ENCODE data around the gene POLH. TPM values are rescaled to one million over a fixed set of nuclear protein-coding genes. Genes with fewer than 3 reads are reported as not detected.
"Not testable (repeated sequence)": the region's sequence is repeated elsewhere in the genome, so short reads cannot be mapped to it uniquely, and the experiment has no call there.

The POLH gene
- polyA plus RNA-seq, 3 donors = 20.2 to 24.6 (median 21.5) TPM

DNA sequence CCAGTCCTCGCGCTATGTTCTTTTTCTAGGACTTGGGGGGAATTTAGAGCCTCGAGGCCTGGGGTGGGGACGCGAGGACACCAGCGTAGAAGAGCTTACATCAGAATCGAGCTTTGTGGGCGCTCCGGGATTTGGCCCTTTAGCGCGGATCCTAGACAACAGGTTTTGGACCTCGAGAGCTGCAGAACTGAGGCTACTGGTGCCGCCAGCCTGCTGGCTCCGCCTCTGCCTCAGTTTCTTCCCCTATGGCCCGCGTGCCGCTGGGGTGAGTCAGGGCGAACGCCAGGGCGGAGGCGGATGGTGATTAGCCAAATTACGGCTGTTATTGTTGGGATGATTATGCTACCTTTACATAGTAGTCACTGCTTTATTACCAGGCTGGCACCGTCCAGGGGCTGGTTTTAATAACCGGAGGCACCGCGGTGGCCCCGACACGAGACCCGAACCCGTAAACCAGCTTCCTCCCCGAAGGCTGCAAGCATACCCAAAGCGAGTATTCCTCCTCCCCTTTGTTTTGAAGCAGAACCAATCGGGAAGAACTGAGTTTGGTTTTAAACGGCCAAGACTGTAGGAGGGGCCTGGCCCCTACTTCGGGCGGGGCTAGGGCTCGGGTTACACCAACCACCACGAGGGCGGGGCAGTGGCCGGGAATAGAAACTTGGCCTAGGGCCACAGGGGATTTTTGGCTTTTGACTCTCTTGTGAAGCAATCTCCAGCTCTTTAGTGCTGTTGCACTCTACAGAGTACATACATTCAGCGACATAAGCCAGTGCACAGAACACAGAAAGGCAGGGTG lies 53.7 kb downstream of the POLH start:
- peak in 2 of 3 donors; percentile 93 for DNase-seq (ENCODE audit: low read depth in 3 of 3, low spot score in 2 of 3)

DNA sequence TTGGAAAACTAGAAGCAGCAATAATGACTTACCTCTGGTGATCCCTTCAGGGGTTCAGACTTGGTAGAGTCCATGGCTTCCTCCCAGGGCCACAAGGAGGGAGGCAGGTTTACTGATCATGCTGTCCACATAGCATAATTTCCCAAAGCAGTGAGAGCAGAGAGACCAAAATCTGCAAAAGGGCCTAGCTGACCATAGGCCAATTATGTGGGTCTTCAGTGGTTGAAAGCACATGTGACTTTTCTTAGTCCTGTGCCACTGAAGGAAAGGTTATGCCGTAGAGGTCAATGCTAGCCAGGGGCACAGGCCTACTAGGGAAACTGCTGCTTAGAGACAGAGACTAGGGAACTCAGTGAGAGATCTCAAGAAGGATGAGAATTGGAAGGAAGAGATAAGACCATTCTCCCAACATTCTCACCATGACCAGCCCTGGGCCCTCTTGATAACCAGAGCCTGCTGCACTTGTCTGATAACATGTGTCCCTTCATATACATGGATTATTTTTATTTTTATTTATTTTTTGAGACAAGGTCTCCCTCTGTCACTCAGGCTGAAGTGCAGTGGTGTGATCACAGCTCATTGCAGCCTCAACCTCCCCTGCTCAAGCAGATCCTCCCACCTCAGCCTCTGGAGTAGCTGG lies 55.1 kb downstream of the POLH start:
- DNase-seq (ENCODE audit: low read depth in 3 of 3, low spot score in 2 of 3) = no peak

DNA sequence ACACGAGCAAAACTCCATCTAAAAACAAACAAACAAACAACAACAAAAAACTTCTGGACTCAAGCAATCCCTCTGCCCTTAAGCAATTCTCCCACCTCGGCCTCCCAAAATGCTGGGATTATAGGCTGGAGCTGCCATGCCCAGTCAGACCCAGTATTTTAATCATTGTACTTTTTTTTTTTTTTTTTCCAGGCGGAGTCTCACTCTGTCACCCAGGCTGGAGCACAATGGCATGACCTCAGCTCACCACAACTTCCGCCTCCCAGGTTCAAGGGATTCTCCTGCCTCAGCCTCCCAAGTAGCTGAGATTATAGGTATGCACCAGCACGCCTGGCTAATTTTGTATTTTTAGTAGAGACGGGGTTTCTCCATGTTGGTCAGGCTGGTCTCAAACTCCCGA lies 57.0 kb downstream of the POLH start:
- not testable (repeated sequence) for DNase-seq (ENCODE audit: low read depth in 3 of 3, low spot score in 2 of 3)

- DNase-seq (ENCODE audit: low read depth in 3 of 3, low spot score in 2 of 3) = no peak
Observed at GRCh38 chr6:43634702-43635303, 58.8 kb downstream of the POLH start.

GRCh38 chr6:43635387-43636307 lies 59.7 kb downstream of the POLH start, which contains the start of gene MAD2L1BP:
Gene MAD2L1BP, plus strand, starts transcription at chr6:43635840. Its CDS starts 36 bp downstream, at chr6:43635876.
- peak in 2 of 3 donors; percentile 70 to 78 for DNase-seq (ENCODE audit: low read depth in 3 of 3, low spot score in 2 of 3)

DNA sequence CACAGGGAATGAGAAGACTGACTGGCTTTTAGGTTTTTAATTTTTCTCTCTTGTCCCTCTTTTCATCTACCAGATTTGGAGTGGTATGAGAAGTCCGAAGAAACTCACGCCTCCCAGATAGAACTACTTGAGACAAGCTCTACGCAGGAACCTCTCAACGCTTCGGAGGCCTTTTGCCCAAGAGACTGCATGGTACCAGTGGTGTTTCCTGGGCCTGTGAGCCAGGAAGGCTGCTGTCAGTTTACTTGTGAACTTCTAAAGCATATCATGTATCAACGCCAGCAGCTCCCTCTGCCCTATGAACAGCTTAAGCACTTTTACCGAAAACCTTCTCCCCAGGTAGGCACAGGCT lies 60.3 kb downstream of the POLH start:
- no peak for DNase-seq (ENCODE audit: low read depth in 3 of 3, low spot score in 2 of 3)

DNA sequence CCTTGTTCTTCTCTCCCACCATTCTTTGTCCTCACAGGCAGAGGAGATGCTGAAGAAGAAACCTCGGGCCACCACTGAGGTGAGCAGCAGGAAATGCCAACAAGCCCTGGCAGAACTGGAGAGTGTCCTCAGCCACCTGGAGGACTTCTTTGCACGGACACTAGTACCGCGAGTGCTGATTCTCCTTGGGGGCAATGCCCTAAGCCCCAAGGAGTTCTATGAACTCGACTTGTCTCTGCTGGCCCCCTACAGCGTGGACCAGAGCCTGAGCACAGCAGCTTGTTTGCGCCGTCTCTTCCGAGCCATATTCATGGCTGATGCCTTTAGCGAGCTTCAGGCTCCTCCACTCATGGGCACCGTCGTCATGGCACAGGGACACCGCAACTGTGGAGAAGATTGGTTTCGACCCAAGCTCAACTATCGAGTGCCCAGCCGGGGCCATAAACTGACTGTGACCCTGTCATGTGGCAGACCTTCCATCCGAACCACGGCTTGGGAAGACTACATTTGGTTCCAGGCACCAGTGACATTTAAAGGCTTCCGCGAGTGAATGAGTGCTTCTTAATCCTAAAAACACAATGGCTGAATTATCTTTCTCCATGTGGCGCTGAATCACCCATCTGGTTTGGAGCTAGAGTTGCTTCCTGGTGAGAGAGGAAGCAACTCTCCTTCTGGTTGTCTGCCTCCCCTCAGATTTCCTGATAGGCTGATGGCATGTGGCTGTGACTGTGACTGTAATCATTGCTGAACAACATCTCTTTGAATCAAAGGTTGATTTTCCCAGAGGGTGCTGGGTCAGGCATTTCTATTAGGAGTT lies 64.2 kb downstream of the POLH start:
- no peak for DNase-seq (ENCODE audit: low read depth in 3 of 3, low spot score in 2 of 3)

GRCh38 chr6:43644940-43645612 lies 69.1 kb downstream of the POLH start, which contains the start of gene RSPH9:
Gene RSPH9, plus strand, starts transcription at chr6:43645036. Its CDS starts 63 bp downstream, at chr6:43645099.
- no peak for DNase-seq (ENCODE audit: low read depth in 3 of 3, low spot score in 2 of 3)

DNA sequence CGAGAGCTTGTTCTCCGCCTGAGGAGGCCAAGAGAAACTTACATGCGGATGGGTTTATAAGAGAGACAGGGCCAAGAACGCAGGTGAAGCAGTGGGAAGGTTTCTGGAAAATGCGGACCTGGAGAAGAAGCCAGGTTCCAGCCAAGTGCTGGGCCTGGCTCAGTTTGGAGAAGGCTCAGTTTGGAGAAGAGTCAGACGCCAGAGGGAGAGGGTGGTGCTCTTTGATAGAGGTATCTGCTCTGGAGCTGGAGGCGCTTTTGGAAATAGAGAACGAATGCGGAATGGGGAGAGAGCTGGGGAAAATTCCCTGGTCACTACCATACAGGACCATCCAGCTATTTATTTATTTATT lies 69.6 kb downstream of the POLH start:
- DNase-seq (ENCODE audit: low read depth in 3 of 3, low spot score in 2 of 3) = no peak

GRCh38 chr6:43647613-43648012 lies 71.6 kb downstream of the POLH start:
- DNase-seq (ENCODE audit: low read depth in 3 of 3, low spot score in 2 of 3) = no peak

DNA sequence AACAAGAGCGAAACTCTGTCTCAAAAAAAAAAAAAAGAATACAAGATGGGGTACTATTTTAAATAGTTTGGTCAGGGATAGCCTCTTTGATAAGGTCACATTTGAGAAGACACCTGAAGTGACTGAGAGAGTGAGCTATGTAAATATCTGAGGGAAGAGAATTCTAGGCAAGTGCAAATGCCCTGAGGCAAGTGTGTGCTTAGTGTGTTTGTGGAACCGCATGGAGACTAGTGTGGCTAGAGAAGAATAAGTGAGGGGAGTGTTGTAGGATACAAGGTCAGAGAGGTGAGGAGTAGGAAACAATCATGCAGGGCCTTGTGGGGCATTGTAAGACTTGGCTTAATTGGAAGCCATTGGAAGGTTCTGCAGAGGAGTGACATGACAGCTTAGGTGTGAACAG lies 72.3 kb downstream of the POLH start:
- DNase-seq (ENCODE audit: low read depth in 3 of 3, low spot score in 2 of 3) = no peak

DNA sequence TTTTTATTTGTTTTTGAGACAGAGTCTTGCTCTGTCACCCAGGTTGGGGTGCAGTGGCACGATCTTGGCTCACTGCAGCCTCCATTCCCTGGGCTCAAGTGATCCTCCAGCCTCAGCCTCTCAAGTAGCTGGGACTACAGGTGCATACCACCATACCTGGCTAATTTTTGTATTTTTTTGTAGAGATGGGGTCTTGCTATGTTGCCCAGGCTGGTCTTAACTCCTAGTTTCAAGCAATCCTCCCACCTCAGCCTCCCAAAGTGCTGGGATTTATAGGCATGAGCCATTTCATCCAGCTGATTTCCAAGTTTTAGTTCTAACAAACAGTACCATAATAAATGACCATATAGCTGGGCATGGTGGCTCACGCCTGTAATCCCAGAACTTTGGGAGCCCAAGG lies 76.8 kb downstream of the POLH start:
- DNase-seq (ENCODE audit: low read depth in 3 of 3, low spot score in 2 of 3) = not testable (repeated sequence)

DNA sequence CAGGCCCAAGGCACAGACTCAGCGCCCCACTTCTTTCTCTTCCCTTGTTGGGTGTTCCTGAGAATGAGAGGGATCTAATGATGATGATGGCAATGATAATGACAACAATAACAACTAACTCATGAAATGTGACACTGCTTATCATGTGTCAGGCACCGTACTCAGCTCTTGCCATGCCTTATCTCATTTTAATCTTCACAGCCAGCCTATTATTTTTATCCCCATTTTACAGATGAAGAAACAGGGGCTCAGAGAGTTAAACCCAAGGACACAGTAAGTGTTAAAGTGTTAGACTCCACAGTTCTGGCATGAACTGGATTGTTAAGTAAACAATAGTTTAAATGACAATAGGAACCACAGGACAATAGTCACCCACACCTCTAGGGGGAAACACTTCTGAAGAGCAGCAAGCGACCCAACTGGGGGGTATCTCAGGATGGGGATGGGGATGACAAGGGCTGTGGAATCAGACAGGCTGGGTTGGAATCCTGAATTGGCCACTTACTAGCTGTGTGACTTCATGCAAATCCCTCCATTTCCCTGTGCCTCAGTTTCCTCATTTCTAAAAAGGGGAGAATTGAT lies 81.3 kb downstream of the POLH start:
- no peak for DNase-seq (ENCODE audit: low read depth in 3 of 3, low spot score in 2 of 3)

DNA sequence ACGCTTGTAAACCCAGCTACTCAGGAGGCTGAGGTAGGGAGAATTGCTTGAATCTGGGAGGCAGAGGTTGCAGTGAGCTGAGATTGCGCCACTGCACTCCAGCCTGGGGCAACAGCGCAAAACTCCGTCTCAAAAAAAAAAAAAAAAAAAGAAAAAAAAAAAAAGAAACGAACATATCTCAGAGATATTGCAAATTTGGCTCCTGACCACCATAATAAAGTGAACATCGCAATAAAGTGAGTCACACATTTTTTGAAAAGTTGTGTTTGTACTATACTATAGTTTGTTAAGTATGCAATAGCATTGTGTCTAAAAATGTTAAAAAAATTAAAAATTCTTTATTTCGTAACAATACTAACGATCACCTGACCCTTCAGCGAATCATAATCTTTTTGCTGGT lies 82.2 kb downstream of the POLH start:
- DNase-seq (ENCODE audit: low read depth in 3 of 3, low spot score in 2 of 3) = no peak

- DNase-seq (ENCODE audit: low read depth in 3 of 3, low spot score in 2 of 3) = not testable (repeated sequence)
Observed at GRCh38 chr6:43662948-43663347, 87.0 kb downstream of the POLH start.
